Sigmoid colon (tissue), 7 donors: ENCODE measurements around the gene MACROD2. TPM values are rescaled to one million over a fixed set of nuclear protein-coding genes. Genes with fewer than 3 reads are reported as not detected.

ENCODE experiments used
- DNase-seq: peaks from one replicate; pipeline ENCODE4 v3.0.0-alpha.2; 2019
- H3K27ac ChIP-seq, 4 donors: fragments of 200-600 bp; sonication (generic); one replicate each; pipeline ENCODE4 v1.5.1; 2016 to 2019; ENCODE audit warnings: mild to moderate bottlenecking in 1 of 4
- H3K27me3 ChIP-seq, 3 donors: fragments of 200-600 bp; sonication (generic); one replicate each; pipeline ENCODE4 v1.5.1; 2019; ENCODE audit warnings: mild to moderate bottlenecking in 1 of 3
- H3K36me3 ChIP-seq, 4 donors: fragments of 200-600 bp; sonication (generic); one replicate each; pipeline ENCODE4 v1.5.1; 2016 to 2019
- H3K4me1 ChIP-seq, 4 donors: fragments of 200-600 bp; sonication (generic); one replicate each; pipeline ENCODE4 v1.5.1; 2017 to 2019
- H3K4me3 ChIP-seq, 4 donors: fragments of 200-600 bp; sonication (generic); one replicate each; pipeline ENCODE4 v1.5.1; 2017 to 2019; ENCODE audit warnings: mild to moderate bottlenecking in 2 of 4, moderate library complexity in 1 of 4
- H3K9me3 ChIP-seq, 4 donors: fragments of 200-600 bp in 3 of 4; sonication (generic) in 3 of 4; one replicate each; pipeline versions ENCODE4 v1.5.1 to v1.6.1; 2013 to 2019
- CTCF ChIP-seq, 4 experiments: fragments of 450-650 bp in 3 of 4; fragments of 200-600 bp in 1 of 4; IDR thresholded peaks; one replicate each; pipeline ENCODE4 v1.5.1; 2016 to 2019; ENCODE audit warnings: antibody characterized with exemption in 4 of 4, mild to moderate bottlenecking in 3 of 4, moderate library complexity in 2 of 4
- EP300 ChIP-seq, 4 donors: sonication (generic); formaldehyde crosslinking; IDR thresholded peaks; one replicate each; pipeline ENCODE4 v1.6.1; 2017; ENCODE audit warnings: antibody characterized with exemption in 4 of 4
- POLR2A ChIP-seq, 2 donors: fragments of 450-650 bp; IDR thresholded peaks; one replicate each; pipeline ENCODE4 v1.6.1; 2016; ENCODE audit warnings: antibody characterized with exemption in 2 of 2, mild to moderate bottlenecking in 2 of 2, moderate library complexity in 2 of 2
- POLR2AphosphoS5 ChIP-seq, 4 donors: sonication (generic); formaldehyde crosslinking; IDR thresholded peaks; one replicate each; pipeline ENCODE4 v1.6.1; 2017; ENCODE audit warnings: antibody characterized with exemption in 4 of 4
- WGBS, 2 donors: extraction: QIAGEN DNeasy Blood & Tissue Kit; methylation state at CpG; one replicate each; pipeline ENCODE4 v1.1.7; 2013; 5-methylcytosine and 5-hydroxymethylcytosine counted together
- intact Hi-C: fragments of 100-400 bp; cut with DNase I; formaldehyde crosslinking; loops from one replicate; pipeline ENCODE4 v1.15.1; 2023
- polyA plus RNA-seq, 3 donors: library from polyadenylated mRNA; stranded (reverse); fragments of 200-250 nt; gene quantifications; one replicate each; pipeline ENCODE4 v1.2.3, GENCODE V29; 2013
- total RNA-seq, 4 donors: library from RNA; depleted of rRNA; stranded (reverse); fragments of >200 nt; gene quantifications; one replicate each; pipeline ENCODE4 v1.1.0, GENCODE V29; 2016
- donor health status: healthy with polysubstance abuse.
- donor health status: Bipolar disorder and iron deficiency.
- donor health status: healthy.

The MACROD2 gene
- total and polyA plus RNA-seq, 7 donors, result 1.2 to 22.4 (median 5.8) TPM

GRCh38 chr20:14284443-14284842 lies 289.1 kb downstream of the MACROD2 start:
- intact Hi-C loops, result no loop called here
- Histone ChIP-seq H3K36me3 (no peaks in the 10 kb centered on the region), H3K9me3 (no peaks in the 10 kb centered on the region), H3K4me3 (no peak overlapping the region), H3K4me1 (no peaks in the 10 kb centered on the region), H3K27ac (no peak overlapping the region), H3K27me3 (no peaks in the 10 kb centered on the region)
- no peak for DNase-seq
- WGBS, 2 donors, result 20 to 74% methylated on average over 1 of the region's 1 CpG
- TF ChIP-seq POLR2A (IDR thresholded peaks at IDR 0.05), result no peak
- TF ChIP-seq POLR2AphosphoS5 (IDR thresholded peaks at IDR 0.05), result no peak
- TF ChIP-seq CTCF (IDR thresholded peaks at IDR 0.05), result no peak
- no peak for TF ChIP-seq EP300 (IDR thresholded peaks at IDR 0.05)

- Histone ChIP-seq H3K36me3 (no peaks in the 10 kb centered on the region), H3K4me1 (no peaks in the 10 kb centered on the region), H3K9me3 (no peaks in the 10 kb centered on the region), H3K27me3 (no peaks in the 10 kb centered on the region), H3K4me3 (no peak overlapping the region), H3K27ac (no peak overlapping the region)
- 69 to 79% methylated on average over 3 of the region's 3 CpGs for WGBS, 2 donors
- no peak for DNase-seq
- intact Hi-C loops, result no loop called here
- TF ChIP-seq POLR2AphosphoS5 (IDR thresholded peaks at IDR 0.05), result no peak
- TF ChIP-seq CTCF (IDR thresholded peaks at IDR 0.05), result no peak
- TF ChIP-seq EP300 (IDR thresholded peaks at IDR 0.05), result no peak
- TF ChIP-seq POLR2A (IDR thresholded peaks at IDR 0.05), result no peak
Observed at GRCh38 chr20:14288341-14289330, 293.3 kb downstream of the MACROD2 start.

GRCh38 chr20:14291502-14291901 lies 296.2 kb downstream of the MACROD2 start:
- Histone ChIP-seq H3K36me3 (no peaks in the 10 kb centered on the region), H3K4me1 (no peaks in the 10 kb centered on the region), H3K27ac (no peak overlapping the region), H3K27me3 (no peaks in the 10 kb centered on the region), H3K4me3 (no peak overlapping the region), H3K9me3 (no peaks in the 10 kb centered on the region)
- no peak for DNase-seq
- TF ChIP-seq EP300 (IDR thresholded peaks at IDR 0.05) (no peak), POLR2A (IDR thresholded peaks at IDR 0.05) (no peak), POLR2AphosphoS5 (IDR thresholded peaks at IDR 0.05) (no peak), CTCF (IDR thresholded peaks at IDR 0.05) (no peak)
- 90 to 91% methylated on average over 1 of the region's 1 CpG for WGBS, 2 donors
- intact Hi-C loops, result no loop called here

- 8 to 18% methylated on average over 2 of the region's 2 CpGs for WGBS, 2 donors
- TF ChIP-seq POLR2A (IDR thresholded peaks at IDR 0.05), result no peak
- no peak for TF ChIP-seq CTCF (IDR thresholded peaks at IDR 0.05)
- H3K36me3 ChIP-seq, result no peaks in the 10 kb centered on the region
- no peaks in the 10 kb centered on the region for H3K4me1 ChIP-seq
- intact Hi-C loops, result no loop called here
- no peaks in the 10 kb centered on the region for H3K27me3 ChIP-seq
- no peak for DNase-seq
- H3K9me3 ChIP-seq, result no peaks in the 10 kb centered on the region
- H3K4me3 ChIP-seq, result no peak overlapping the region
- H3K27ac ChIP-seq, result no peak overlapping the region
Observed at GRCh38 chr20:14295238-14295637, 299.9 kb downstream of the MACROD2 start.
